Activated naive CD4-positive, alpha-beta T cell treated with anti-CD3 and anti-CD28 coated beads for 36 hours (primary cell): ENCODE data around the gene DCTN3. TPM values are rescaled to one million over a fixed set of nuclear protein-coding genes. Genes with fewer than 3 reads are reported as not detected.

Experiments
- CTCF ChIA-PET: fragments of 350-600 bp; sonication (Branson Sonifier 250); formaldehyde crosslinking; loops from one replicate; lab custom pipeline; 2021; ENCODE audit warnings: antibody characterized with exemption; lab: Charles Lee
- DNase-seq: peaks from one replicate; pipeline ENCODE4 v3.0.0-alpha.2; 2020
- H3K27ac Mint-ChIP-seq: one replicate; pipeline ENCODE4 v1.8.0; 2021; ENCODE audit warnings: mild to moderate bottlenecking, mixed read lengths
- H3K27me3 Mint-ChIP-seq: one replicate; pipeline ENCODE4 v1.8.0; 2021; ENCODE audit warnings: low read depth, mixed read lengths
- H3K36me3 Mint-ChIP-seq: one replicate; pipeline ENCODE4 v1.8.0; 2021; ENCODE audit warnings: low read depth, mixed read lengths
- H3K4me1 Mint-ChIP-seq: one replicate; pipeline ENCODE4 v1.8.0; 2021; ENCODE audit warnings: low read depth, mixed read lengths
- H3K4me3 Mint-ChIP-seq: one replicate; pipeline ENCODE4 v1.8.0; 2021; ENCODE audit warnings: mild to moderate bottlenecking, moderate library complexity, mixed read lengths
- H3K9me3 Mint-ChIP-seq: one replicate; pipeline ENCODE4 v1.8.0; 2021; ENCODE audit warnings: mixed read lengths
- intact Hi-C: fragments of 100-400 bp; cut with micrococcal nuclease; formaldehyde crosslinking; loops from one replicate; pipeline ENCODE4 v1.15.1; 2023
- total RNA-seq, 2 experiments: library from RNA; stranded (reverse); gene quantifications; one replicate each; pipeline ENCODE4 v1.2.3, GENCODE V29; 2021

Gene DCTN3
- 10 to 100 TPM; 86.1 to 87.5 TPM for total RNA-seq

DNA sequence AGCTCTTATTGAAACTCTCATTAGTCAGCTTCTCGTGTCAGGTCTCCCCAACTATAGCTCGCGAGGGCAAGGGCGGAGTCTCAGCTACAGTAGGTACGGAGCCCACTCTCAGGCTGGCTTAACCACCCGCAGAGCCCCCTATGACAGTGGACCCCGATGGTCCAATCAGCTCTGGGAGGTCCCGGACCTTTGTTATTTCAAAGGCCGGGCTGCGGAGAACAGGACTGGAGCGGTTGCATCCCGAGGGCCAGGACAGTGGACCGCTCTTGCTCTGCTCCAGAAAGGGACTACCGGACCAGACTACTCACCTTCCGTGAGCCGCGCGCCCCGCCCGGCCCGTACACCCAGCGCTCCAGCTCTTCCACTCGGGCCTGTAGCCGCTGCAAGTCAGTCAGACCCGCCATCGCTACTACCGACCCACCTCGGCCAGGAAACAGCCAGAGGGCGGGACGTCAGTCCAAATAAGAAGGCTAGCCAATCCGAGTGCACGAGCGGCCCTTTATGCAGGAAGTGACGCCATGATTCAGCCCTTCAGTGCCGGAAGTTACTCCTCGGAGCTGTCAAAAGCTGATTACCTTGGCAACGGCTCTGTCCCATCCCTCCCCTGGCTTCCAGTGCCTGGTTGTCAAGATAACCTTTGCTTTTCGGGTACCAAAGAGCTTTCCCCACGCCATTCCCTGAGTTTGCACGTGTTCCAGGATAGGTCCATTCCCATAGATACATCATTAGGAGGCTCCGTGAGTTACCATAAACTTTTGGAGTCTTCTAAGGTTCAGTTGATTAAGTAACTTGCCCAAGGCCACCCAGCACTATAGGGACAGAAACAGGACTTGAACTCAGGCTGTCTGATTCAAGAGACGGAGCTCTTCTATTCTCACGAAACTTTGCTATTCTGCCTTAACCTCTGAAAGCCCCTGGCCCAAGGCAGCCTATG is at the start of gene DCTN3:
Gene DCTN3 (minus strand): TSS at position 435 of the 934 bp plus-strand sequence. CDS start 31 bp downstream, at position 404.
- Mint-ChIP-seq H3K27ac (peak within 1 kb of the TSS; percentile 39), H3K4me1 (peaks cover 21% of the 10 kb centered on the region), H3K36me3 (peaks cover 8% of the 10 kb centered on the region), H3K27me3 (peaks cover 20% of the 10 kb centered on the region), H3K9me3 (no peaks in the 10 kb centered on the region), H3K4me3 (peak within 1 kb of the TSS; percentile 89)
- intact Hi-C loops: loop anchor here (1.0 kb wide), 2 partner anchors 8 to 14 kb away; partner anchors contain the start of gene RPP25L
- CTCF ChIA-PET: interaction anchor here (0.5 to 4.5 kb wide), 12 partner anchors 8 to 539 kb away, joined by 3 to 62 read pairs (median 4); partner anchors contain the start of genes ARID3C and RPP25L
- peak; percentile 96 for DNase-seq

DNA sequence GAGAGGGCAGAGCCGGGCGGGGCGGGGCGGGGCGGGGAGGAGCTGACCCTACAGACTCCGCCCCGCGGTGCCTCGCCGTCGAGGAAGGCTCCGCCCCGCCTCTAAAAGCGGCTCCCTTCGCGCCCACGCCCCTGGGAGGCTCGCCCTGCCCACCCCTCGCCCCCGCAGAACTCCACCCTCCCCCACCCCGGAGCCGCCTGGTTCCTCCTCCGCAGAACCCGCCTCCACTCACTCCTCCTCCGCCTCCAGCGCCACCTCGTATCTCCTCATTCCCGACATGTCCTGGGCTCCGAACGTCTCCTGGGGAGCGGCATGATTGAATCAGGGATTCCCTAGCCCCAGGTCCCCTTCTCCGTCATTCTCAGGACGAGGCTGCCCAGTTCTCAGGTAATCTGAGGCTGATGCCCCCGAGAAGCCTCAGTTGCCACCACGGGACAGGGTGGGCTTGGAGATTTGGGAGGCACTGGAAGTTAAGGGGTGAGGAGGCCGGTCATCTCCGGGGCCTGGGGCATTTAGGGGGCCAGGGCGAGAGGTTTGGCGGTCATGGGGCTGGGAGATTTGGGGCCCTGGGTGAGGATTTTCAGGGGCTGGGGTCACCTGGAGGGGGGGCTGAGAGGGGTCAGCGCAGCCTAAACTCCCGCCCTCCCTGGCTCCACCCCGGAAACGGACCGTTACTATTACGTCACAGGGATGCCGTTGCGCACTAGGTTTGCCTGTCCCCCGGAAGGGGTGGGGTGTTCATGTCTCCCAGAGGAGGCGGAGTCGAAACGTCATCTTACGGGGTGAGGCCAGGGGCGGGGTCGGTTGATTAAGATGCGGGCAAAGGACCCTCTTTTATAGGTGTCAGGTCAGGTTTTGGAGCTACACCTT is 45.3 kb upstream of the DCTN3 start:
- intact Hi-C loops: loop anchor here (1.0 to 10.0 kb wide), 7 partner anchors 19 to 1469 kb away; partner anchors contain the start of genes GALT, GLIPR2, RPP25L and SIGMAR1
- Mint-ChIP-seq H3K27me3 (no peaks in the 10 kb centered on the region), H3K27ac (peak overlapping the region; percentile 80), H3K4me1 (peaks cover 39% of the 10 kb centered on the region), H3K4me3 (peak overlapping the region; percentile 77), H3K9me3 (peaks cover 17% of the 10 kb centered on the region), H3K36me3 (peaks cover 10% of the 10 kb centered on the region)
- CTCF ChIA-PET: interaction anchor here (0.6 to 5.8 kb wide), 9 partner anchors 9 to 416 kb away, joined by 3 to 40 read pairs (median 4); partner anchors contain the start of genes GALT and SIGMAR1
- DNase-seq: peak; percentile 93

DNA sequence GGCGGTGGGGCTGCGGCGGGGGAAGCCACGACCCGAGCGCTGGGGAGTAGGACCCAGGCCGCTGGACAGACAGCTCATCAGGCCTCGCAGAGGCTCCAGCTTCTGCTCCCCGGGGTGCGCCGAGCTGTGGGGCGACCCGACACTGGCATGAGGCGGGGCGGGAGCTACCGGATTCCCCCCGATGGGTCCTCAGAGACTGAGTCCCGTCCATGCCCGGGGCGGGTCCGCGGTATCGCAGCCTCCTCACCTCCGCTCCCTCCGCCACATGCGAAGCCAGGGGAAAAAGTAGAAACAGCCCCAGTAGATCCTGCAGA is 44.7 kb upstream of the DCTN3 start:
- Mint-ChIP-seq H3K9me3 (peaks cover 13% of the 10 kb centered on the region), H3K36me3 (peaks cover 12% of the 10 kb centered on the region), H3K27ac (no peak overlapping the region), H3K4me1 (peaks cover 41% of the 10 kb centered on the region), H3K27me3 (no peaks in the 10 kb centered on the region), H3K4me3 (peak overlapping the region; percentile 77)
- intact Hi-C loops: loop anchor here (1.0 to 10.0 kb wide), 7 partner anchors 19 to 1470 kb away; partner anchors contain the start of genes GALT, GLIPR2, RPP25L and SIGMAR1
- CTCF ChIA-PET: interaction anchor here (0.6 to 5.8 kb wide), 9 partner anchors 9 to 416 kb away, joined by 3 to 40 read pairs (median 3); partner anchors contain the start of genes CCL21, GALT and SIGMAR1
- DNase-seq: no peak

DNA sequence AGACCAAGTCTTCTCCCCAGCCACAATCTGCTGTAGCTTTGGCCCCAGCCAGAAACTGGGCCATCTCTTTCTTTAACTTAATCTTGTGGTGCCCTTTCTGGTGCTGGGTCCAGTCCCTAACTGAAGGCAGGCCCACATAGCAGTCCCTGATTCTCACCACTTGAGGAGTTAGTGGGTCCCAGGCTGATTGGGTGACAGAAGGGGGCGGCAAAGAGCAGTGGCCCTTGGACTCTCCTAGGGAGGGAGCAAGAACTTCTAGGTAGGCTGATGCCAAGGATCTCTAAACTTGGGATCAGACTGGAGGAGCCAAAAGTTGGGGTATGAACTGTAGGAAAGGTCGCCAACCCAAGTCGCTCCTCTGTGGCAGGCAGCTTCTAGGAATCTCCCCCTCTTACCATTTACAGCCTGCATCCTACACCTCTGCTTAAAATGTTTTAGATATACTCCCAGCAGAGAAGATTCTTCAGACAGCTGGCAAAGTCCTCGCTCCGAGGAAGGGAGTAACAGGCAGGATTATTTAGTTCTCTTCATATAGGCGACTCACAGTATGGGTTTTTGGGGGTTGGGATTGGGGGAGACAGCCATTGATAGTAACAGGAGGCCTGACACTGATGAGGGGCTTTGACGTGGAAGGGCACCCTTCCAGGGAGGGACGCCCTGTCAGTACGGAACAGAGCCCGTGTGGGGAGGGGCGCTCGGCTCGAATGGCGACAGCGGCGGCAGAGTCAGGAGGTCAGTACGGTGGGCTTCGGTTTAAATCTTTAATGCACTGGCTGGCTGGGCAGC is 44.2 kb upstream of the DCTN3 start:
- H3K27ac Mint-ChIP-seq: peak overlapping the region; percentile 52
- H3K4me1 Mint-ChIP-seq: peaks cover 42% of the 10 kb centered on the region
- peak overlapping the region; percentile 77 for H3K4me3 Mint-ChIP-seq
- no peaks in the 10 kb centered on the region for H3K27me3 Mint-ChIP-seq
- peaks cover 9% of the 10 kb centered on the region for H3K9me3 Mint-ChIP-seq
- H3K36me3 Mint-ChIP-seq: peaks cover 10% of the 10 kb centered on the region
- CTCF ChIA-PET: interaction anchor here (0.7 to 5.8 kb wide), 12 partner anchors 8 to 51 kb away, joined by 3 to 40 read pairs (median 4); partner anchors contain the start of genes CCL21, GALT and SIGMAR1
- intact Hi-C loops: loop anchor here (1.0 to 10.0 kb wide), 10 partner anchors 18 to 1470 kb away; partner anchors contain the start of genes DNAJB5, GALT, GLIPR2 and RPP25L
- peak; percentile 88 for DNase-seq

DNA sequence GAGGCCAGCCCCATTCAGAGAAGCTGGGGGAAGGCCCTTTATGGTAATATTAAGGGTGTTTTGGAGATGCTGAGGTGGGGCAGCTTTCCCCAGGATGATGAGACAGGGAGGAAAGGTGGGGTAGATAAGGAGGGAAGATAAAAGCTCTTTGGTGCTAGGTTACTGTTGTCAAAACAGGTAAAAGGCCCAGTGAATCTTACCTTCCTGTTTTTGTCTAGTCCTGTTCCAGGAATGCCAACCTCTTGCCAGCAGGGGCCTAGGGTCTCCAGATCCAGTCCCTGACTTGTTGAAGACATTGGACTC is 43.0 kb upstream of the DCTN3 start:
- Mint-ChIP-seq H3K27me3 (no peaks in the 10 kb centered on the region), H3K4me3 (no peak overlapping the region), H3K36me3 (peaks cover 3% of the 10 kb centered on the region), H3K27ac (peak overlapping the region; percentile 74), H3K4me1 (peaks cover 43% of the 10 kb centered on the region), H3K9me3 (no peaks in the 10 kb centered on the region)
- CTCF ChIA-PET: interaction anchor here (1.0 to 5.8 kb wide), 7 partner anchors 12 to 284 kb away, joined by 3 to 40 read pairs (median 6); partner anchors contain the start of gene GALT
- intact Hi-C loops: loop anchor here (5.0 to 10.0 kb wide), 3 partner anchors 324 to 1472 kb away; partner anchors contain the start of genes DNAJB5, GLIPR2 and TESK1
- no peak for DNase-seq

DNA sequence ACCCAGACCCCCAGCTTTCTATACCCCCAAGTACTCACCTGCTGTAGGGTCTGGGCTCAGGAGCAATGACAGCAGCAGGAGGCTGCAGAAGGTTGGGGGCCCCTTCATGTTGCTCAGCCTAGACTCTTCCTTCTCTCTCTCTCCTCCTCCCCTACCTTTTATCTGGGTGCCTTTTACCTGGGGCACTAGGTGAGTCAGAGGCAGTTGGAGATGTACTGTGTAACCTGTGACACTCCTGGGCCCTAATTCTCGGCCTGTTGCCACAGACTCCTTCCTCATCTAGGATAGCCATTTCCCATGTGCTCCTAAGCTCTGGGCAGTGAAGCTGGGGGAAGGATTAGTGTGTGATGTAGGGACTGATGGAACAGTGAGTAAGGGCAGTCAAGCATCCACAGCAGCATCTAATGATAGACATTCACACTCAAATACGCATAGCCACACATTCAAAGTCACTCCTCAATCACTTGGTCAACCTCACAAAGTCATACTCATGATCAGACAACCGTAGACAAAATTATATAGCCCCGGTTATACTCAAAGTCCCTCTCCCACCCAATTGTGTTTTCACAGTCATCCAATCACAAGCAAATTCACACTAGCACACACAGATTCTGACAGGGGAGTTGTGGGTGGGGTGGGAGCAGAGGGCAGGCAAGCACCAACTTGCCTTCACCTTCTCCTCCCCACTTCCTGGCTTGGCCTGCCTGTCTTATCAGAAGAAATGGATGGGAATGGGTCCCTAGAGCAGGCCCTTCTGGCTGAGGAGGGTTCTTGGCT is 42.4 kb upstream of the DCTN3 start, which contains the start of gene CCL27:
Gene CCL27 (minus strand): TSS at position 132 of the 777 bp plus-strand sequence. CDS start 24 bp downstream, at position 108.
- Mint-ChIP-seq H3K36me3 (peaks cover 3% of the 10 kb centered on the region), H3K27ac (peak within 1 kb of the TSS; percentile 74), H3K4me1 (peaks cover 43% of the 10 kb centered on the region), H3K9me3 (no peaks in the 10 kb centered on the region), H3K27me3 (no peaks in the 10 kb centered on the region), H3K4me3 (no peak within 1 kb of the TSS)
- CTCF ChIA-PET: interaction anchor here (0.6 to 5.8 kb wide), 9 partner anchors 13 to 284 kb away, joined by 3 to 40 read pairs (median 6); partner anchors contain the start of gene GALT
- DNase-seq: peak; percentile 17
- intact Hi-C loops: loop anchor here (5.0 to 10.0 kb wide), 3 partner anchors 325 to 1472 kb away; partner anchors contain the start of genes DNAJB5, GLIPR2 and TESK1

DNA sequence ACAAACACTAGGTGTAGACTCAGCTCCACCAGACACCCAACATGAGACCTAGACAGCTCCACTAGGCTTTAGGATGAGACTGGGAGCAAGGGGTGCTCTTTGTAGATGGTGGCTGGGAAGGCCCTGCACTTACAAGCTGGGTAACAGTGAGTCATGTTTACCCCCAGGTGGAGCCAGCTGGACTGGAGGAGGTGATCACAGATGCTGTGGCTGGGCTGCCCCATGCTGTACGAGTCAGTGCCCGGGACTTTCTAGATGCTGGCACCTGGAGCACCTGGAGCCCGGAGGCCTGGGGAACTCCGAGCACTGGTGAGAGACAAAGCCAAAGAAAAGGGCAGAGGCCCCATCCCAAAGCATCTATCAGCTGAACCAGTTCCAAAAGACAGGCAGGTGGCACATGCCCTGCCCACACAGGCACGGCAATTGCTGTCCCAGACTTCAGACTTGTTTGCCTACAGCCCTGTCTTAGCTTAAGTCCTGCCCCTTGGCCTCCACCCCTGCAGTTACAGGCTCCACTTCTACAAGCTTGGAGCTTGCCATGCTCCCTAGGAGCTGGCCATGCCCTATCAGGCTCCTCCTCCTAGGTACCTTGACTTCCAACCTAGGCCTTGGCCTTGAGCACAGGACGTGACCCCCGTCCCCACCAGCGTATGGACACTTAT is 39.4 kb upstream of the DCTN3 start:
- Mint-ChIP-seq H3K9me3 (no peaks in the 10 kb centered on the region), H3K27ac (no peak overlapping the region), H3K36me3 (peaks cover 3% of the 10 kb centered on the region), H3K27me3 (no peaks in the 10 kb centered on the region), H3K4me3 (no peak overlapping the region), H3K4me1 (peaks cover 37% of the 10 kb centered on the region)
- CTCF ChIA-PET: interaction anchor here (0.8 to 5.8 kb wide), 3 partner anchors 12 to 43 kb away, joined by 3 to 40 read pairs (median 4); partner anchors contain the start of genes DCTN3 and GALT
- intact Hi-C loops: loop anchor here (5.0 to 10.0 kb wide), 3 partner anchors 328 to 1475 kb away; partner anchors contain the start of genes DNAJB5, GLIPR2 and TESK1
- DNase-seq: peak; percentile 45

DNA sequence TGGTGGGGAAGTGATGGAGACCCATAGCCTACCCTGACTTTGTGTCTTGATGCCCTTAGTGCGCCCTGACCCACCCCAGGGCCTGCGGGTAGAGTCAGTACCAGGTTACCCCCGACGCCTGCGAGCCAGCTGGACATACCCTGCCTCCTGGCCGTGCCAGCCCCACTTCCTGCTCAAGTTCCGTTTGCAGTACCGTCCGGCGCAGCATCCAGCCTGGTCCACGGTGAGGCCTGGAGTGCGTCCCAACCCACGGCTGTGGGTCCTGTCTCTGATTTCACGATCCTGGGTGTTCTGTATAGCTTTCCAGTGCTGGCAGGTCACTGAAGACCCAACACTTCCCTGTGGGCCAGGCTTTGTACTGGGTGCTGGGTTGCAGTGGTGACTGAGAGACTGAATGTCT is 38.2 kb upstream of the DCTN3 start:
- intact Hi-C loops: no loop called here
- H3K36me3 Mint-ChIP-seq: peaks cover 3% of the 10 kb centered on the region
- no peak for DNase-seq
- H3K4me3 Mint-ChIP-seq: no peak overlapping the region
- H3K9me3 Mint-ChIP-seq: no peaks in the 10 kb centered on the region
- CTCF ChIA-PET: no interaction called here
- no peaks in the 10 kb centered on the region for H3K27me3 Mint-ChIP-seq
- H3K27ac Mint-ChIP-seq: no peak overlapping the region
- H3K4me1 Mint-ChIP-seq: peaks cover 24% of the 10 kb centered on the region

DNA sequence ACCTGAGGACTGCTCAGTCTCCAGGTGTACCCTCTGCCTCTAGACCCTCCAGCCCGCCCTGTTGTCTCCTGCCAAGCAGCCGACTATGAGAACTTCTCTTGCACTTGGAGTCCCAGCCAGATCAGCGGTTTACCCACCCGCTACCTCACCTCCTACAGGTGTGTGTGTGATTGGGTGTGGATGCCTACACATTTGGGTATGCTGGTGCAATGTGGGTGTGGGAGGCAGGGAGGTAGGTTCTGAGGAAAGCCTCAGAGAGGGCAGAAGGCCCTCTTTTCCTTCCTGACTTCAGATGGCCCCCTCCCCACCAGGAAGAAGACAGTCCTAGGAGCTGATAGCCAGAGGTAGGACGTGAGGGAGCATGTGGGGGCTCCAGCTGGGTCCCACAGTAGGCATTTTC is 36.7 kb upstream of the DCTN3 start:
- Mint-ChIP-seq H3K27ac (no peak overlapping the region), H3K4me3 (no peak overlapping the region), H3K27me3 (no peaks in the 10 kb centered on the region), H3K4me1 (peaks cover 24% of the 10 kb centered on the region), H3K9me3 (no peaks in the 10 kb centered on the region), H3K36me3 (peaks cover 3% of the 10 kb centered on the region)
- DNase-seq: no peak
- intact Hi-C loops: no loop called here
- CTCF ChIA-PET: interaction anchor here (1.1 kb wide), 1 partner anchor 8 kb away, joined by 3 read pairs; no protein-coding TSS in a partner anchor

DNA sequence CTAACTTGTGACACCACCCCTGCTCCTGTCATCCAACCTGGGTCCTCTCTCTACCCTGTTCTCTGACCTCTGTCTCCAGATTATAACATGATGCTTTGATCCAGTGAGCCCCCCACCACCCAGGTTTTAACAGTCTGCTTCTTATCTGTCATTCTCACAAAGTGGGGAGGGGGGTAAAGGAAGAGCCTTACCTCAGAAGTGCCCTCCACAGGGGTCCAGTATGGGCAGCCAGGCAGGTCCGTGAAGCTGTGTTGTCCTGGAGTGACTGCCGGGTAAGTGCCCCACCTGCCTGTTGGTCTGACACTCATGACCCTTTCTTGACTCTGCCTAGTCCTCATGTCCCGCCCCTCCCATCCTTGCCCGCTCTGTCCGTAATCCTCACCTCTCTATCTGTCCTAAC is 35.1 kb upstream of the DCTN3 start:
- CTCF ChIA-PET: no interaction called here
- no peak overlapping the region for H3K27ac Mint-ChIP-seq

More for the DNA sequence above, 35.1 kb upstream of the DCTN3 start:
- Mint-ChIP-seq H3K9me3 (no peaks in the 10 kb centered on the region), H3K4me1 (peaks cover 15% of the 10 kb centered on the region), H3K36me3 (peaks cover under 1% of the 10 kb centered on the region), H3K27me3 (no peaks in the 10 kb centered on the region), H3K4me3 (no peak overlapping the region)
- intact Hi-C loops: no loop called here
- DNase-seq: no peak
